HepG2 (cell line): ENCODE measurements around the gene FOXK2. TPM values are rescaled to one million over a fixed set of nuclear protein-coding genes. Genes with fewer than 3 reads are reported as not detected.

Source experiments
- DR1 ChIP-seq: sonication (generic); formaldehyde crosslinking; IDR thresholded peaks from 2 replicates; pipeline ENCODE4 v1.8.0; 2021; ENCODE audit warnings: mild to moderate bottlenecking, missing genetic modification reagents, inconsistent platforms
- GATA4 ChIP-seq: sonication (generic); IDR thresholded peaks from 2 replicates; pipeline ENCODE4 v1.6.1; 2016; ENCODE audit warnings: antibody characterized with exemption, low read depth, borderline replicate concordance
- HHEX ChIP-seq: IDR thresholded peaks from 2 replicates; pipeline ENCODE4 v1.6.1; 2016; ENCODE audit warnings: control low read depth
- HNRNPH1 ChIP-seq: fragments of 200-400 bp; formaldehyde crosslinking; optimal IDR thresholded peaks from 2 replicates; pipeline ENCODE3; 2017; ENCODE audit warnings: mild to moderate bottlenecking, low read depth, low read length
- JUNB ChIP-seq: sonication (generic); formaldehyde crosslinking; IDR thresholded peaks from 2 replicates; pipeline ENCODE4 v1.8.0; 2022; ENCODE audit warnings: missing genetic modification reagents, mild to moderate bottlenecking, borderline replicate concordance
- KIAA2018 ChIP-seq: sonication (generic); formaldehyde crosslinking; IDR thresholded peaks from 2 replicates; pipeline ENCODE4 v1.5.0; 2020; ENCODE audit warnings: mild to moderate bottlenecking, missing genetic modification reagents, borderline replicate concordance
- MIER3 ChIP-seq: IDR thresholded peaks from 2 replicates; pipeline ENCODE4 v1.6.1; 2016; ENCODE audit warnings: missing compliant biosample characterization, borderline replicate concordance
- MTA1 ChIP-seq: sonication (generic); formaldehyde crosslinking; IDR thresholded peaks from 2 replicates; pipeline ENCODE4 v1.4.0; 2020; ENCODE audit warnings: missing genetic modification reagents, mild to moderate bottlenecking, borderline replicate concordance
- MYPOP ChIP-seq: sonication (generic); formaldehyde crosslinking; IDR thresholded peaks from 2 replicates; pipeline ENCODE4 v1.8.1; 2023; ENCODE audit warnings: mild to moderate bottlenecking, moderate library complexity, missing genetic modification reagents
- SNAPC2 ChIP-seq: sonication (generic); formaldehyde crosslinking; IDR thresholded peaks from 2 replicates; pipeline ENCODE4 v1.8.1; 2022; ENCODE audit warnings: mild to moderate bottlenecking, missing genetic modification reagents
- STAT6 ChIP-seq: sonication (generic); formaldehyde crosslinking; IDR thresholded peaks from 2 replicates; pipeline ENCODE4 v1.4.0; 2020; ENCODE audit warnings: missing genetic modification reagents, mild to moderate bottlenecking, borderline replicate concordance
- TBL1XR1 ChIP-seq: fragments of 150-350 bp; IDR thresholded peaks from 2 replicates; pipeline ENCODE4 v1.6.1; 2014; ENCODE audit warnings: borderline replicate concordance, low read length; ENCODE audit not compliant: partially characterized antibody
- TBP ChIP-seq: sonication (generic); formaldehyde crosslinking; IDR thresholded peaks from 2 replicates; pipeline ENCODE4 v1.5.0; 2020; ENCODE audit warnings: missing genetic modification reagents
- ZBTB14 ChIP-seq: sonication (generic); formaldehyde crosslinking; IDR thresholded peaks from 2 replicates; pipeline ENCODE4 v1.4.0; 2020; ENCODE audit warnings: missing genetic modification reagents
- ZNF337 ChIP-seq: sonication (generic); formaldehyde crosslinking; IDR thresholded peaks from 2 replicates; pipeline ENCODE4 v1.5.1; 2020; ENCODE audit warnings: missing genetic modification reagents, low read depth, mild to moderate bottlenecking, borderline replicate concordance
- ZNF652 ChIP-seq: IDR thresholded peaks from 2 replicates; pipeline ENCODE4 v1.6.1; 2016; ENCODE audit warnings: low read depth, borderline replicate concordance
- ZNF816 ChIP-seq: sonication (generic); formaldehyde crosslinking; IDR thresholded peaks from 2 replicates; pipeline ENCODE4 v1.8.0; 2022; ENCODE audit warnings: missing genetic modification reagents, mild to moderate bottlenecking, borderline replicate concordance
- polyA plus RNA-seq, 8 experiments: library from polyadenylated mRNA; depleted of rRNA in 3 of 8; stranded (reverse) in 7 of 8; unstranded in 1 of 8; fragments of >200 nt; fragmentation: Illumina TruSeq in 4 of 8; extraction: Trizol in 4 of 8; gene quantifications; 2 replicates each; pipeline versions ENCODE4 v1.2.1 to v1.2.3, GENCODE V29; 2011 to 2016; ENCODE audit warnings: low read depth in 4 of 8, missing spikeins in 1 of 8, mixed read lengths in 1 of 8; ENCODE audit not compliant: insufficient read depth in 1 of 8
- total RNA-seq, 5 experiments: library from RNA; depleted of rRNA; stranded (reverse); fragments of >200 nt; fragmentation: Illumina TruSeq; extraction: Trizol; gene quantifications; 2 replicates each; pipeline ENCODE4 v1.2.3, GENCODE V29; 2016; ENCODE audit warnings: low read depth in 1 of 5

The FOXK2 gene
- total and polyA plus RNA-seq, 2 of the 13 experiments (the other 11 are each of a cell fraction or from before 2014, with no cell fraction given) = 67.1 to 67.2 TPM

- TF ChIP-seq MYPOP (no peak; the same call in 1 of the 2 replicates), HNRNPH1 (no peak), HHEX (CRISPR knock-in tag) (no peak), KIAA2018 (CRISPR knock-in tag) (no peak), DR1 (CRISPR knock-in tag) (no peak), ZNF816 (CRISPR knock-in tag) (no peak), TBP (CRISPR knock-in tag) (no peak), JUNB (CRISPR knock-in tag) (no peak), MTA1 (no peak), ZNF652 (CRISPR knock-in tag) (no peak), MIER3 (CRISPR knock-in tag) (no peak), SNAPC2 (CRISPR knock-in tag) (no peak), TBL1XR1 (no peak), GATA4 (no peak), ZNF337 (CRISPR knock-in tag) (no peak), ZBTB14 (CRISPR knock-in tag) (no peak), STAT6 (no peak)
These were observed 128.1 kb downstream of the FOXK2 start (continued) for GRCh38 chr17:82647593-82648164.
